GM21367 (cell line): ENCODE data around the gene LHX5.

Experiments used
- ATAC-seq: cut with Tn5 transposase; IDR thresholded peaks from one replicate; pipeline ENCODE4 v1.9.1; 2021; ENCODE audit not compliant: unreplicated experiment

The LHX5 gene

DNA sequence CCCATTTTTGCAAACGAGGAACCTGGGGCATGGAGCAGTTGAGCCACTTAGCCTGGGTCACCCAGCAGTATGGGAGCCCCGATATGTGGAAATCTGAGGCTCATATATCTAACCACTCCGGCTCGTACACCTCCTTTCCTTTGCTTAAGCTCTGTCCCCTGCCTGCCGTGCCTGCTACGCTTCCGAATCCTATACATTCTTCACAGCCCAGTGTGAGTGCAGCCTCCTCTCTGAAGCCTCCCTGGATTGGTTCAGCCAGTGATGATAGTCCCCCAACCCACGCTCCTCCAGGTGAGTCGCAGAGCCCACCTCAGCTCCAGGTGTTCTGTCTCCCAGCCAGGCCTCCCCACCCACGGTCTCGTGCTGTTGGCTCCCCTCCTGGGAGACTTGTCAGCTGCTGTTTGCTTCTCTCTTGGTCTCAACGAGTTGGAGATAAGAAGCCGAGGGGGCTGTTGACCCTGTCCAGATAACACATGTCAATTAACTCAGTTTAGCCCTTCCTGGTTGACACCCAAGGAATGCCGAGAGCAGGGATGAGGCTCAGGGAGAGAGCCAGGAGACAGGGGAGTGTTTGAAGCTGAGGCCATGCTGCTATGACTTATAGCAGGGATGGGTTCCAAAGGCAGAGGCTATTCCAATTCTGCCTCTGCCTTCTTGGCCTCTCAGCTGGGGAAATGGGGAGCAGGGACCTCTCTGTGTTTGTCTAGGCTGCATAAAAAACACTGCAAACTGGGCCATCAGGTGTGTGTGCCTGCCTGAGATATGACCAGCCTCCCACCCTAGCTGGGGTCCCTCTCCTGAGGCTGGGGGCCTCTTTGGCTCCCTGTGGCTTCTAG lies 30.5 kb downstream of the LHX5 start:
- no peak for ATAC-seq

DNA sequence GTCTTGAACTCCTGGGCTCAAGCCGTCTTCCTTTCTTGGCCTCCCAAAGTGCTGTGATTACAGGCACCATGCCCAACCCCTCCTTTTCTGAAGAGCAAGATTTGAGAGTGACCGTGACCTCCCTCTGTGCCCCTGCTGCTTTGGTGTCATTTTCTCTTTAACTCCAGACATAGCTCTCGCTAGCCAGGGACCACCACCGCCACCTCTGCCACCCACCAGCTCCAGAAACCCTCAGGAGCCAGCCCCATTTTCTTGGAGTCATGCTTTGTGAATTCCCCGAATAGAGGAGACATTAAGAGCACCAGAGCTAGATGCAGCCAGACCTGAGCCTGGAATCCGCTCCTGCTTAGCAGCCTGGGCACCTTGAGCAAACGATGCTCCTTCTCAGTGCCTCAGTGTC lies 31.3 kb downstream of the LHX5 start:
- ATAC-seq, result no peak

DNA sequence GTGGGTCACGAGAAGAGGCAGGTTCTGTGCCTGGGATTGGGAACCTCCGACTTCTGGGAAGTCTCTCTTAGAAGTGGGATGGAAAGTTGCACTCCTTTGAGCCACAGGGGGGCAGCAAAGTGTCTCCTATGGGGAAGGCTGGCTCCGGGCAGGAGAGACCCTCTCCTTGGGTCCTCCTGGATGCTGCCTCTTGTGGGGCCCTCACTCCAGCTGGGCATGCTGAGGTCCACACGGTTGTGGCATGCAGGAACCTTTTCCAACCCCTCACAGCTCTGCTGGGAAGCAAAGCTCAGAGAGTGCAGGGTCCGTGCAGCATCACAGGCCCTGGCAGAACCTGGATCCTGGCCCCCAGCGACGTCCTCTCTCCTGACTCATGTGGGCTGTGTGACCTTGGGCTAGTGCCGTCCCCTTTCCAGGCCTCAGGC lies 32.1 kb downstream of the LHX5 start:
- no peak for ATAC-seq

DNA sequence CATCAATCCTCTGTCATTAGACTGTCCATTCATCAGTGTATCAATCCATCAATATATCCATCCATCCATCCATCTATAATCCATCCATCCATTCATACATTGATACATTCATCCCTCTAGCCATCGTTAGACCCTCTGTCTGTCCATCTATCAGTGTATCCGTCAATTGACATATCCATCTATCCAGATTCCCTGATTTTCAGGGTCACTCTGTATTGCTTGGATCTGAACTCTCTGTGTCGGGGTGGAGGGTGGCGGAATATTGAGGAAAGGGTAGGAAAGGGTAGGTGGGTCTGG lies 32.4 kb downstream of the LHX5 start:
- no peak for ATAC-seq

DNA sequence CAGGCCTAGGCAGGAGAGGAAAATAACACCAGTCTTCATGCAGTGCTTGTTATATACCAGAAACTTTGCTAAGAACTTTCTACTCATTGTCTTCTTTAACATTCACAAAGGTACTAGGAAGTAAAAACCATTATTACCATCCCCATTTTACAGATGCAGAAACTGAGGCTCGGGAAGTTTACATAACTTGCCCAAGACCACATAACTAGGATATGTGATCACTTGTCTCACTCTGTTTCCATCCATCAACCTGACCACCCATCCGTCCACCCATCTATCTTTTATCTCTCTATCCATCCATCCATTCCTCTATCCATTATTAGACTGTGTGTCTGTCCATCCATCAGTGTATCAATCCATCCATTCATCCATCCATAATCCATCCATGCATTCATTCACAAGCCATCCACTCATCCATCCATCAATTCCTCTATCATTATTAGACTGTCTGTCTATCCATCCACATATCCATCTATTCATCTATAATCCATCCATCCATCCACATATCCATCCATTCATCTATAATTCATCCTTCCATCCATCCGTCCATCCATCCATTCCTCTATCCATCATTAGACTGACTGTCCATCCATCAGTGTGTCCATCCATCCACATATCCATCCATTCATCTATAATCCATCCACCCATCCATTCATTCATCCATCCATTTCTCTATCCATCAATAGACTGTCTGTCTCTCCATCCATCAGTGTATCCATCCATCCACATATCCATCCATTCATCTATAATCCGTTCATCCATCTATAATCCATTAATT lies 33.0 kb downstream of the LHX5 start:
- ATAC-seq, result no peak

DNA sequence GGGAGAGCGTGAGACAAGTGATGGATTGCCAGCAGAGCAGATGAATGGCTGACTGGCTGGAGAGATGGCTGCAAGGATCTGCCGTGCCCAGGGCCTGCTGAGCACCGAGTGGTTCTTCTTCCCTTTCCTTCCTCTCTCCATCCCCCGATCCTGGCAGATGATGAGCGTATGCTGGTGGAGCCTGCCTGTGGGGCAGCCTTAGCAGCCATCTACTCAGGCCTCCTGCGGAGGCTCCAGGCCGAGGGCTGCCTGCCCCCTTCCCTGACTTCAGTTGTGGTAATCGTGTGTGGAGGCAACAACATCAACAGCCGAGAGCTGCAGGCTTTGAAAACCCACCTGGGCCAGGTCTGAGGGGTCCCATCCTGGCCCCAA lies 34.0 kb downstream of the LHX5 start:
- ATAC-seq, result no peak

DNA sequence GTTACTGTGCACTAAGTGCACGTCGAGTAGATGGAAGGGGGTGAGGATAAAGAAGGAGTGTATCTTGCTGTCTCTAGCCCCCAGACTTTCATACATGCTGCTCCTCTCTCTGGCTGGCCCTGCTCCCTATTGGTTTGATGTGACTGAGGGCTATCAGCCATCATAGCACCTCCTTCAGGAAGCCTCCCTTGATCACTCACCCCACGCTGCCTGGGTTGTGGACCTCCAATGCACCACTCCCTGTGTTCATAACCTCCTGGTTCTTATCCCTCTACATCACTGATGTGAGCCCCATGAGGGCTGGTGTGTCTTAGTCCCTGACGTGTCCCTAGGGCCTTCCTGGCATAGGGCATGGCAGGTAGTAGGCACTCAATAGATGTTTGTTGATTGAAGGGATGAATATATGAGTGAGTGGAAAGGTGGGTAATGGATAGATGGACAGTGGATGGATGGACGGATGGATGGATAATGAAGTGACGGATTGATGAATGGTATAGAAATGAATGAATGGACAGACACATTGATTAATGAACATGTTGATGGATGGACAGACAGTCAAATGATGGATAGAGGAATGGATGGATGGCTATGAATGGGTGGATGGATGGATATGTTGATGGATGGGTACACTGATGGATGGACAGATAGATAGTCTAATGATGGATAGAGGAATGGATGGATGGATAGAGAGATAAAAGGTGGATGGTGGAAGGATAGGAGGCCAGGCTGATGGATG lies 34.5 kb downstream of the LHX5 start:
- no peak for ATAC-seq

DNA sequence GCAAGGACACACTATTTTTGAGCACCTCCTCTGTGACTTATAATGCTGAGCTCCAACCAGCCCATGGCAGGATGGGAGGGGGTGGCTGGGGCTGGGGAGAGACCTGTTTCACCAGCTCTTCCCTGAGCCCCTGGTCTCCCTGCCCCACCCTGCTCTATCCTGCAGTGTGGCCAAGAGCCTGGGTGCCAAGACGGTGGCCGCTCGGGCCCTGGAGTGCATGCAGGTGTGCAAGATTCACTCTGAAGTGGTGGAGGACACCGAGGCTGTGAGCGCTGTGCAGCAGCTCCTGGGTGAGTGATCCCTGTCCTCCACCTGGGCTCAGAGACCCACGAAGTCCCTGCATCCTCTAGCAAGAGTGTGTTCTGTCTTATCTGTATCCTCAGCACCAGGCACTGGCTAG lies 35.1 kb downstream of the LHX5 start:
- ATAC-seq, result no peak

DNA sequence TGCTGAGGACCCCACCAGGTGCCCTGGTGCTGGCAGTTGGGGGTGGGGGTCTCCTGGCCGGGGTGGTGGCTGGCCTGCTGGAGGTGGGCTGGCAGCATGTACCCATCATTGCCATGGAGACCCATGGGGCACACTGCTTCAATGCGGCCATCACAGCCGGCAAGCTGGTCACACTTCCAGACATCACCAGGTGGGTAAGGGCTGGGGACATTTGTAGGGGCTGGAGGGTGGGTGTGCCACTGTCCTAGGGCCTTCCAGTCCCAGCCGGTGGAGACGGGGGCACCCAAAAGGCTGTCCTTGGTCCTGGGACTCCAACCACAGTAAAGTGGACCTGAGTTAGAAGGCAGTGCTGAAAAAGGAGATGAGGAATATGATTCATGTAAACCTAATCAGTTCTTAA lies 36.3 kb downstream of the LHX5 start:
- no peak for ATAC-seq

DNA sequence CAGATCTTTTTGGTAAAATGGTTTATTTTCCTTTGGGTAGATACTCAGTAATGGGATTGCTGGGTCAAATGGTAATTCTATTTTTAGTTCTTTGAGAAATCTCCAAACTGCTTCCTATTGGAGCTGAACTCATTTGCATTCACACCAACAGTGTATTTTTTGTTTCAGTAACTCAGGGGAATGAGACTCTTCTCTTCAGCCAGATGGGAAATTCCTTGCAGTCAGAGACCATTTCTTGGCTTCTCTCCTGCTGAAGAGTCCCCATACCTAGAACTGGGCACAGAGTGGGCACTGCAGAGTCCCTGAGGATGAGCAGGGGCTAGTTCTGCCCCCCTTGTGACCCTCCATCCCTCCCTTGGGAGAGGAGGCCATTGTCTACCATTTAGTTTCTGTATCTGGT lies 38.7 kb downstream of the LHX5 start:
- ATAC-seq, result no peak

DNA sequence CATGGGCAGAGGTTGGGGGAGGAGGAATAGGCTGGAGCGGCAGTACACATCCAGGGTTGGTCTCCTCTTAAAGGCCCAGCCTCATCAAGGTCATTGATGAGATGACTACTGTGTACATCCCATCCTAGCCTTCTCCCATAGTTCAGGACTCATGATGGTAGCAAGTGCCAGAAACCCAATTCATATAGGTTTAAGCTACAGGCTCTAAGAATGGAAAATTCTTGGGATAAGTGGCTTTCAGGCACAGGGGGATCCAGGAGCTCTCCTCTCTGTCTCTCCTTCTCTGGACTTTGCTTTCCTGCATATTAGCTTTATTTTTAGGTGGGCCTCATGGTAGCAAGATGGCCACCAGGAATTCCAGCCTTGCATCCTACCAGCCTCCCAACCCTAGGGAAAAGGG lies 43.2 kb downstream of the LHX5 start:
- no peak for ATAC-seq

DNA sequence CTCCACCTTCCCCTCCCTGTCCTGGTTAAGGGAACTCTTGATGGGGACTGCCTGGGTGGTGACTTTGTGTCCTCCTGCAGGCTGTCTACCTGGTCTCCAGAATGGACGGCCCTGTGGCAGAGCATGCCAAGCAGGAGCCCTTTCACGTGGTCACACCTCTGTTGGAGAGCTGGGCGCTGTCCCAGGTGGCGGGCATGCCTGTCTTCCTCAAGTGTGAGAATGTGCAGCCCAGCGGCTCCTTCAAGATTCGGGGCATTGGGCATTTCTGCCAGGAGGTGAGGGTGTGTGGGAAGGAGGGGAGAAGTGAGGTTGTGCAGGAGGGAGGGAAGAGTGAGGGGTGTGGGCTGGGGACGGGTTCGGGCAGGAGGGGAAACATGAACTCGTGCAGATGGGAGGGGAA lies 43.8 kb downstream of the LHX5 start:
- no peak for ATAC-seq

DNA sequence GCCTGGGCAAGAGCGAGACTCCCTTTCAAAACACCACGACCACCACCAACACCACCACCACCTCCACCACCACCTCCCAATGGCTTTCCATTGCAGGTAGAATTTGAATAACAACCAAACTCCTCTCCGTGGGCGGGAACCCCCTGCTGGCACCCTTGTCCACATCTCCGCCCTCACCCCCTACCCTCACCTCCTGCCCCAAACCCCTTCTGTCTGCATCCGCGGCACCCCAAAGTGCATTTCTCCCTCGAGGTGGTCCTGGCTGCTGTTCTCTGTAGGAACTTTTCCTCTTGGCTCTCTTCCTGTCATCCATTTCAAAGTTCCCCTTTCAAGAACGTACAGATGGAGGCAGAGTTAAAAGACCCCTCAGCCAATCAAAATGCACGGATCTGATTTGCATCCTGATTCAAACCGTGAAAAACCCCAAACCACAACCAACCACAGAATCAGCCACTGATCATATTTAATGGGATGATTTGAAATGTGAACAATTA lies 45.7 kb downstream of the LHX5 start:
- no peak for ATAC-seq

DNA sequence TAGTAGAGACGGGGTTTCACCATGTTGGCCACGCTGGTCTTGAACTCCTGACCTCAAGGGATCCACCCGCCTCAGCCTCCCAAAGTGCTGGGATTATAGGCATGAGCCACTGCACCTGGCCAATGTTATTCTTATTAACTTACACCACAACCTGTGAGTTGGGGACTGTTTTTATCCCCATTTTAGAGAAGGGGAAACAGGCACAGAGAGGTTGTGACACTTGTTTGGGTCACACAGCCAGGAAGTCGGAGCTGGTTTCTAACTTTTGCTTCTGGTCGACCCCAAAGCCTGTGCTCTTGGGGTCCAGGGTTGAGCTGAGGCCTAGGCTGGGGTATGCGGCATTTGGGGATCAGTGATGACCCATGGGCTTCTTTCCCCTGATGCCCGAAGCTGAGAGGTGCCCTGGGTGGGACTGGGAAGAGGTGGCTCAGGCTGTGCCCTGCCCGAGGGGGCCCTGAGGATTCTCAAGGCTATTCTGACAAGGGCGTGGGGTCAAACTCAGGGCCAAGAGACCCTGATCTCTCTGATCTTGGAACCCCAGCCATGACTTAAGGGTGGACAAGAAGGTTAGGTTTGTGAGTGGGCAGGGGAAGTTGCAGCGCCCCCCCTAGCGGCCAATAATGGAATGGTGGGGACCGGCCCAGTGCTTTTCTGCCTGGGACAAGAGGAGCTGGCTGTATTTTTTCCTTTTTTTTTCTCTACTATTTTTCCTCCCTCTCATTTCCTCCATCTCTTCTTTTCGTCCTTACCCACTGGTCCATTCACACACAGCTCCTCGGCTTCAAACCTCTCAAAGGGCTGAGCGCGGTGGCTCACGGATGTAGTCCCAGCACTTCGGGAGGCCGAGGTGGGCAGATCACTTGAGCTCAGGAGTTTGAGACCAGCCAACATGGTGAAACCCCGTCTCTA lies 46.5 kb downstream of the LHX5 start:
- ATAC-seq, result no peak

DNA sequence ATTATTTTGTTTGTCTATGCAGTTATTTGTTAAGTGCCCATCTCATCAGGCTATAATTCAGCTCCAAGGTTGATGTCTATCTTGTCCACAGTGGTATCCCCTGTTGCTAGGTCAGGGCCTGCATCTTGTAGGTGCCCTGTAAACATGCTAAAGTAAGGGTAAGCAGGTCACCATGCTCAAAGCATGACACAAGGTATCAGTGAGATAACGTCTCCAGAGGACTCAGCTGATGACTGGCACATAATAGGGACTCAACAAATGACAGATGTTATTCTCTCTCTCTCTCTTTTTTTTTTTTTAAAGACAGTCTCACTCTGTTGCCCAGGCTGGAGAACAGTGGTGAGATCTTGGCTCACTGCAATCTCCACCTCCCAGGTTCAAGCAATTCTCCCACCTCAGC lies 47.2 kb downstream of the LHX5 start:
- ATAC-seq, result no peak

DNA sequence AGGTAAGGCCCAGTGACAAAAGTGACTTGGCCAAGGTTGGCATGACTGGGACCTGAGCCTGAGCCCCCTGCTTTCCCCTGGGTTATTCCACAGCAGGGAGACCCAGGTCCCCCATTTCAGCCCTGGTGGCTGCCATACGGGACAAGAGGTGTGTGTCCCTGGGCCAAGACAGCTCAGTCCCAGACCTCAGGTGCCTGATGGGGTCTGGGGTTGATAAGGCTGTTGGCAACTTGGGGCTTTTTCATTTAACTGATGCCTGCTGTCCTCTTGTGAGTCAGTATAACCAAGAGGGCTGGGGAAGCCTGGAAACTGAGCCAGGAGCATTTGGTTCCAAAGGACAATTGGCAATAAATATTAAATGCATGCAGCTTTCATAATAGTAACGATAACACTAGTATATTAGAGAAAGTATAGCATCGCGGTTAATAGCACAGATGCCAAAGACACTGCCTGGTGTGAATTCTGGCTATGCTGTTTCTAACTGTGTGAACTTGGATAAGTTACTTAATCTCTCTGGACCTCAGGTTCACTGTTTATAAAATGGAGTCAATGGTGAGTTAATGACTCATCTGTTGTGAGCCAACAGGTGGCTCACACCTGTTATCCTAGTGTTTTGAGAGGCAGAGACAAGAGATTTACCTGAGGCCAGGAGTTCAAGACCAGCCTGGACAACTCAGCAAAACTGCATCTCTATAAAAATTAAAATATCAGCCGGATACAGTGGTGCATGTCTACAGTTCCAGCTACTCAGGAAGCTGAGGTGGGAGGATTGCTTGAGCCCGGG lies 48.6 kb downstream of the LHX5 start:
- no peak for ATAC-seq

DNA sequence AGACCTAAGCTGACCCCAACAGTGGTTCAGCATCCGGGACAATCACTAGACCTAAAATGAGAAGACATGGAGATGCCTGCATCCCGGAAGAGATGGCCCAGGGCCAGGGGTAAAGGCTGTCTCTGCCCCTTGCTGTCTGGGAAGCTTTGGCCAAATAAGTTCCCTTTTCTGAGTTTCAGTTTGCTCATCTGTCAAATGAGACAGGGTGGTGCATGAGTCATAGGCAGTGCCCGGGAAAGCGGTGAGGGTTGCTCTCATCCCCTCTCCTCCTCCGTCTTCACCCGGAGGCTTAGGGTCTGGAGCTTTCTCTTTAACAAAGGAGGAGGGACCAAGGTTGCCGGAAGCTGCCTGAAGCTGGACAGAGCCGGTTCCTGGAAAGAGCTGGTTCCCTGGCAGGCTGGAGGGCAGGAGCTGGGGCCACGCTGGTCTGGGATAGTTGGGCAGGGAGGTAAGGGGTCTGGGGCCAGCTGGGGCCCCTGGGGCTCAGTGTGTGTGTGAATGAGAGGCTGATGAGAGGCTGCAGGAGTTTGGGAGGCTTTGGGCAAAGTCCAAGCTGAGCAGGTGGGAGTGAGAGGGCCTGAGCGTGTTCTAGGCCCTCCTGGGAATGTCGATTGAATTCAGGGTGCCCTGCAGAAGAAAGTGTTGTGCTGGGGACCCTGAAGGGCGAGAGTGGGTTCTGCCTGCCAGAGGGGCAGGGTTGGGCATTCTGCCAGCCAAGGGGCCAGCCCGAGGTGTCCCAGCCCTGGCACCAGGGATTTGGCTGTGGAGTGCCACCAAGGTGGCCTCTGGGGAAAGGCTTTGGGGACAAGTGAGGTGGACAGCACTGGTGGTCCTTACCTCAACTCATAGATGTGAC lies 49.4 kb downstream of the LHX5 start, which contains the start of gene SDSL:
Gene SDSL, plus strand, starts transcription at position 351 of the 856 bp plus-strand sequence. CDS start 5,603 bp downstream, outside the sequence.
- ATAC-seq, result peak; percentile 93

DNA sequence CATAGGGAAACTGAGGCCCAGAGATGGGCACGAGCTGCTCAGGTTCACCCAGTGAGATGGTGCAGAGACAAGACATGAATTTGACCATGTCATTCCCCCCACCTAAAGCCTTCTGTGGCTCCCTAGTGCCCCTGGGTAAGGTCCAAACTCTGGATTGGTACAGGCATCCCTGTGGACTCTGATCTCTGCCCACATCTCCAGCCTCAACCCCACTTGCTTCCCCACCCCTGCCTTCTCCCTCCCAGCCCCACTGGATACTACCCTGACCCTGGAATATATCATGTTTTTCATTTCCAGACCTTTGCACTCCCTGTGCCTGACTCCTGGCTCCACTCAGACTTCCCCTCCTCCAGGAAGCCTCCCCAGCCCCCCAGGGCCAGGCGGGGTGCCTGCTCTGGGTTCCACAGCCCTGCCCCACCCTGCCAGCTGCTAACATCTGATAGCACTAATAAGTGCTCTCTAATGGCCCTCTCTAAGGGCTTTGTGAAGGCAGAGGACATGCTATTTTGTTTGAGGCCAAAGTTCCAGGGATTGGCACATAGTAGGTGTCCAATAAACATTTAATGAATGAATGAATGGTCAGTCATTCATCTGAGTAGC lies 50.6 kb downstream of the LHX5 start:
- no peak for ATAC-seq
